ENCODE measurements around the gene BUD31.

Gene BUD31

DNA sequence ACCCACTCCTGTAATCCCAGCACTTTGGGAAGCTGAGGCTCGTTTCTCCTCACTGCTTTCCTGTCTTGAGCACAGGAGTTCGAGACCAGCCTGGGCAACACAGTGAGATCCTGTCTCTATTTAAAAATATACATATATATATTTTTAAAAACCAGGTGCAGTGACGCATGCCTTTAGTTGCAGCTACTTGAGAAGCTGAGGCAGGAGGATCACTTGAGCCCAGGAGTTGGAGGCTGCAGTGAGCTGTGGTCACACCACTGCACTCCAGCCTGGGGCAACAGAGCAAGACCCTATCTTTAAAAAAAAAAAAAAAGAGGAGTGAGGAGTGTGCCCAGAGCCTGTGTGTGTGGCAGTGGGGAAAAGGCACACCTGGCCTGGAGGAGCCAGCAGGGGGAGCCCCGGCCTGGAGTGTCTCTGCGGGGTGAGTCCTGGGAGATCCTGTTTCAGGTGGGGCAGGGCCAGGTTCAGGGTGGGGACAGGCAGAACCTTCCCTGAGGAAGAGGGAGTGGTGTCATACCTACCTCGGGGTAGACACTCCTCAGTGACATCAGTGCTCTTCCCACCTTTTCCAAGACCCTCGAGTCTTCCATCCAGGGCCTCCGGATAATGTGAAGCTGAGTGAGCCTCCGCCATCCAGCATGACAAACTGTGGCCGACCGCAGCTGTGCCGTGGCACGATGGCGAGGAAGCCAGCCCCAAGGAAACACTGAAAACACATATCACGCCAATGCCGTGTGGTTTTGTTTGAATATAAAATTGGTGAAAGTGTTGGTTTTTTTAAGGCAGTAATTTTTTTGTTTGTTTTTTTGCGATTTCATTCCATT is 43.2 kb upstream of the BUD31 start:
- ATAC-seq = peak; percentile 60
- TF ChIP-seq GLIS3 (CRISPR knock-in tag; IDR thresholded peaks at IDR 0.05) = no peak
- TF ChIP-seq TOX (CRISPR knock-in tag; IDR thresholded peaks at IDR 0.05; ENCODE audit: borderline replicate concordance) = no peak
- no peak for TF ChIP-seq ZFP30 (CRISPR knock-in tag; IDR thresholded peaks at IDR 0.05)
- TF ChIP-seq PPARA (CRISPR knock-in tag; IDR thresholded peaks at IDR 0.05; ENCODE audit: borderline replicate concordance) = no peak
- no peak for TF ChIP-seq ZNF70 (CRISPR knock-in tag; IDR thresholded peaks at IDR 0.05)
- no peak for TF ChIP-seq BACH2 (CRISPR knock-in tag; IDR thresholded peaks at IDR 0.05; ENCODE audit: borderline replicate concordance)
- TF ChIP-seq, protein P1, sequence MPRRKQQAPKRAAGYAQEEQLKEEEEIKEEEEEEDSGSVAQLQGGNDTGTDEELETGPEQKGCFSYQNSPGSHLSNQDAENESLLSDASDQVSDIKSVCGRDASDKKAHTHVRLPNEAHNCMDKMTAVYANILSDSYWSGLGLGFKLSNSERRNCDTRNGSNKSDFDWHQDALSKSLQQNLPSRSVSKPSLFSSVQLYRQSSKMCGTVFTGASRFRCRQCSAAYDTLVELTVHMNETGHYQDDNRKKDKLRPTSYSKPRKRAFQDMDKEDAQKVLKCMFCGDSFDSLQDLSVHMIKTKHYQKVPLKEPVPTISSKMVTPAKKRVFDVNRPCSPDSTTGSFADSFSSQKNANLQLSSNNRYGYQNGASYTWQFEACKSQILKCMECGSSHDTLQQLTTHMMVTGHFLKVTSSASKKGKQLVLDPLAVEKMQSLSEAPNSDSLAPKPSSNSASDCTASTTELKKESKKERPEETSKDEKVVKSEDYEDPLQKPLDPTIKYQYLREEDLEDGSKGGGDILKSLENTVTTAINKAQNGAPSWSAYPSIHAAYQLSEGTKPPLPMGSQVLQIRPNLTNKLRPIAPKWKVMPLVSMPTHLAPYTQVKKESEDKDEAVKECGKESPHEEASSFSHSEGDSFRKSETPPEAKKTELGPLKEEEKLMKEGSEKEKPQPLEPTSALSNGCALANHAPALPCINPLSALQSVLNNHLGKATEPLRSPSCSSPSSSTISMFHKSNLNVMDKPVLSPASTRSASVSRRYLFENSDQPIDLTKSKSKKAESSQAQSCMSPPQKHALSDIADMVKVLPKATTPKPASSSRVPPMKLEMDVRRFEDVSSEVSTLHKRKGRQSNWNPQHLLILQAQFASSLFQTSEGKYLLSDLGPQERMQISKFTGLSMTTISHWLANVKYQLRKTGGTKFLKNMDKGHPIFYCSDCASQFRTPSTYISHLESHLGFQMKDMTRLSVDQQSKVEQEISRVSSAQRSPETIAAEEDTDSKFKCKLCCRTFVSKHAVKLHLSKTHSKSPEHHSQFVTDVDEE (CRISPR knock-in tag; IDR thresholded peaks at IDR 0.05) = no peak
- TF ChIP-seq, protein P2, sequence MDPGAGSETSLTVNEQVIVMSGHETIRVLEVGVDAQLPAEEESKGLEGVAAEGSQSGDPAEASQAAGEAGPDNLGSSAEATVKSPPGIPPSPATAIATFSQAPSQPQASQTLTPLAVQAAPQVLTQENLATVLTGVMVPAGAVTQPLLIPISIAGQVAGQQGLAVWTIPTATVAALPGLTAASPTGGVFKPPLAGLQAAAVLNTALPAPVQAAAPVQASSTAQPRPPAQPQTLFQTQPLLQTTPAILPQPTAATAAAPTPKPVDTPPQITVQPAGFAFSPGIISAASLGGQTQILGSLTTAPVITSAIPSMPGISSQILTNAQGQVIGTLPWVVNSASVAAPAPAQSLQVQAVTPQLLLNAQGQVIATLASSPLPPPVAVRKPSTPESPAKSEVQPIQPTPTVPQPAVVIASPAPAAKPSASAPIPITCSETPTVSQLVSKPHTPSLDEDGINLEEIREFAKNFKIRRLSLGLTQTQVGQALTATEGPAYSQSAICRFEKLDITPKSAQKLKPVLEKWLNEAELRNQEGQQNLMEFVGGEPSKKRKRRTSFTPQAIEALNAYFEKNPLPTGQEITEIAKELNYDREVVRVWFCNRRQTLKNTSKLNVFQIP (CRISPR knock-in tag; IDR thresholded peaks at IDR 0.05; ENCODE audit: borderline replicate concordance, low read depth) = no peak
- TF ChIP-seq, protein P3, sequence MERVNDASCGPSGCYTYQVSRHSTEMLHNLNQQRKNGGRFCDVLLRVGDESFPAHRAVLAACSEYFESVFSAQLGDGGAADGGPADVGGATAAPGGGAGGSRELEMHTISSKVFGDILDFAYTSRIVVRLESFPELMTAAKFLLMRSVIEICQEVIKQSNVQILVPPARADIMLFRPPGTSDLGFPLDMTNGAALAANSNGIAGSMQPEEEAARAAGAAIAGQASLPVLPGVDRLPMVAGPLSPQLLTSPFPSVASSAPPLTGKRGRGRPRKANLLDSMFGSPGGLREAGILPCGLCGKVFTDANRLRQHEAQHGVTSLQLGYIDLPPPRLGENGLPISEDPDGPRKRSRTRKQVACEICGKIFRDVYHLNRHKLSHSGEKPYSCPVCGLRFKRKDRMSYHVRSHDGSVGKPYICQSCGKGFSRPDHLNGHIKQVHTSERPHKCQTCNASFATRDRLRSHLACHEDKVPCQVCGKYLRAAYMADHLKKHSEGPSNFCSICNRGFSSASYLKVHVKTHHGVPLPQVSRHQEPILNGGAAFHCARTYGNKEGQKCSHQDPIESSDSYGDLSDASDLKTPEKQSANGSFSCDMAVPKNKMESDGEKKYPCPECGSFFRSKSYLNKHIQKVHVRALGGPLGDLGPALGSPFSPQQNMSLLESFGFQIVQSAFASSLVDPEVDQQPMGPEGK (CRISPR knock-in tag; IDR thresholded peaks at IDR 0.05; ENCODE audit: borderline replicate concordance) = no peak
- no peak for TF ChIP-seq ZC3H10 (CRISPR knock-in tag; IDR thresholded peaks at IDR 0.05)
- TF ChIP-seq, protein P4, sequence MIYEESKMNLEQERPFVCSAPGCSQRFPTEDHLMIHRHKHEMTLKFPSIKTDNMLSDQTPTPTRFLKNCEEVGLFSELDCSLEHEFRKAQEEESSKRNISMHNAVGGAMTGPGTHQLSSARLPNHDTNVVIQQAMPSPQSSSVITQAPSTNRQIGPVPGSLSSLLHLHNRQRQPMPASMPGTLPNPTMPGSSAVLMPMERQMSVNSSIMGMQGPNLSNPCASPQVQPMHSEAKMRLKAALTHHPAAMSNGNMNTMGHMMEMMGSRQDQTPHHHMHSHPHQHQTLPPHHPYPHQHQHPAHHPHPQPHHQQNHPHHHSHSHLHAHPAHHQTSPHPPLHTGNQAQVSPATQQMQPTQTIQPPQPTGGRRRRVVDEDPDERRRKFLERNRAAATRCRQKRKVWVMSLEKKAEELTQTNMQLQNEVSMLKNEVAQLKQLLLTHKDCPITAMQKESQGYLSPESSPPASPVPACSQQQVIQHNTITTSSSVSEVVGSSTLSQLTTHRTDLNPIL (CRISPR knock-in tag; IDR thresholded peaks at IDR 0.05; ENCODE audit: low read depth) = no peak
- TF ChIP-seq ZFP3 (CRISPR knock-in tag; IDR thresholded peaks at IDR 0.05) = no peak
- no peak for TF ChIP-seq OSR1 (CRISPR knock-in tag; IDR thresholded peaks at IDR 0.05)
- TF ChIP-seq ISL1 (CRISPR knock-in tag; IDR thresholded peaks at IDR 0.05) = no peak
- TF ChIP-seq ESRRG (CRISPR knock-in tag; IDR thresholded peaks at IDR 0.05) = no peak
- no peak for TF ChIP-seq SNAI2 (CRISPR knock-in tag; IDR thresholded peaks at IDR 0.05)
- no peak for TF ChIP-seq CSDC2 (CRISPR knock-in tag; IDR thresholded peaks at IDR 0.05)

DNA sequence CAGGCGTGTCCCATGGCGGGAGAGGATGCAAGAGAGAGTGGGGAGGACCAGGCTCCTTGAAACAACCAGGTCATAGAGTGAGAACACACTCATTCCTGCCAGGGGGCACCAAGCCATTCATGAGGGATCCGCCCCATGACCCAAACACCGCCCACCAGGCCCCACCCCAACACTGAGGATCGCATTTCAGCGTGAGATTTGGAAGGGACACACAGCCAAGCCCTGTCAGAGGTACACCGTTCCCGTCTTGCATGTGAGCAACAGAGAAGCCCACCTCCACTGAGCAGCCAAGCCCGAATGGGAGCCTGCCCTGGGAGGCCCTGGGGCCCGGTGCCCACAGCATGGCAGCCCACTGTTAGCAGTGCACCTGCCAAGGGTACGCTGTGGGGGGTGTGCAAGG is 42.1 kb upstream of the BUD31 start:
- TF ChIP-seq ZNF8 (CRISPR knock-in tag; IDR thresholded peaks at IDR 0.05) (no peak), CSDC2 (CRISPR knock-in tag; IDR thresholded peaks at IDR 0.05) (no peak), ARNTL (CRISPR knock-in tag; IDR thresholded peaks at IDR 0.05; ENCODE audit: borderline replicate concordance, low read depth) (no peak), RARB (CRISPR knock-in tag; IDR thresholded peaks at IDR 0.05) (no peak), ZNF70 (CRISPR knock-in tag; IDR thresholded peaks at IDR 0.05) (no peak), GLIS3 (CRISPR knock-in tag; IDR thresholded peaks at IDR 0.05) (no peak)
- no peak for ATAC-seq

DNA sequence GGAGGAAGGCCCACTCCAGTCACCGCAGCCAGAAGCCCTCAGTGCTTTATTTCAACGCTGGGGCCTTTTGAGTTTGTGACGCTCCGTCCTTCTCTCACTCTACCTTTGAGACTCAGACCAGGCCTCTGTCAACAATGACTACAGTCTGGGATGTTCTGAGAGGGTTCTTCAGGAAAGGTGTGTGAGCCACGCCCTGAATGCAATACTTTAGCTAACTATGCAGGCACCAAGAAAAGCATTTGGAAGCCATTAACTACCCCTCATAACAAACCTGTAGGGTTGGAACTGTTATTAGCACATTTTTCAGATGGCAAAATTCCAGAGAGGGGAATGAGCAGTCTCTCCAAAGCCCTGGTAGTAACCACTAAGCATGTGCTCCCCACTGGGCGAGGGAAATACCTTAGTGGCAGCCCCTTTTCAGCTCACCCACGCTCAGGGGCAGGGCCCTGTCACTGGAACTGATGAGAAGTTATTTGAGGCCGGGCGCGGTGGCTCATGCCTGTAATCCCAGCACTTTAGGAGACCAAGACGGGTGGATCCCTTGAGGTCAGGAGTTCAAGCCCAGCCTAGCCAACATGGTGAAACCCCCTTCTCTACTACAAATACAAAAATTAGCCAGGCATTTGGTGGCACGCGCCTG is 39.9 kb upstream of the BUD31 start:
- ATAC-seq = no peak
- no peak for TF ChIP-seq TCF4 (CRISPR knock-in tag; IDR thresholded peaks at IDR 0.05; ENCODE audit: borderline replicate concordance)
- no peak for TF ChIP-seq GLIS3 (CRISPR knock-in tag; IDR thresholded peaks at IDR 0.05)
- TF ChIP-seq ZNF70 (CRISPR knock-in tag; IDR thresholded peaks at IDR 0.05) = peak; percentile 65

All from SK-N-SH treated with all-trans-retinoic acid at 6 μM for 48 hours (cell line).